Activated T-cell treated with anti-CD3 and anti-CD28 coated beads, Interleukin-2, amount 50 U/mL, for 72 hours (primary cell): ENCODE results near the gene OR10A6. TPM values are rescaled to one million over a fixed set of nuclear protein-coding genes. Genes with fewer than 3 reads are reported as not detected.

Experiments used
- ATAC-seq, 2 donors: fragments of 150-1000 bp; cut with Tn5 transposase; replicated peaks in 1 of 2; 2 replicates each; pipeline ENCODE4 v1.10.0; 2021; ENCODE audit warnings: moderate library complexity in 2 of 2, mild to moderate bottlenecking in 1 of 2
- DNase-seq, 2 donors: peaks; one replicate each; pipeline ENCODE4 v3.0.0; 2021 to 2022; ENCODE audit warnings: mixed read lengths in 1 of 2
- H3K27ac Mint-ChIP-seq: one replicate; pipeline ENCODE4 v1.8.0; 2022; ENCODE audit warnings: mild to moderate bottlenecking, moderate library complexity, mixed read lengths
- H3K27me3 Mint-ChIP-seq: one replicate; pipeline ENCODE4 v1.8.0; 2022; ENCODE audit warnings: low read depth, mixed read lengths
- H3K36me3 Mint-ChIP-seq, 2 donors: one replicate each; pipeline ENCODE4 v1.8.0; 2022; ENCODE audit warnings: mixed read lengths in 2 of 2, mild to moderate bottlenecking in 1 of 2; ENCODE audit not compliant: insufficient read depth in 2 of 2
- H3K4me1 Mint-ChIP-seq: one replicate; pipeline ENCODE4 v1.8.0; 2022; ENCODE audit warnings: low read depth, mixed read lengths
- H3K4me3 Mint-ChIP-seq, 2 donors: one replicate each; pipeline ENCODE4 v1.8.0; 2022; ENCODE audit warnings: mild to moderate bottlenecking in 2 of 2, mixed read lengths in 2 of 2, moderate library complexity in 2 of 2
- H3K9me3 Mint-ChIP-seq, 2 donors: one replicate each; pipeline ENCODE4 v1.8.0; 2022; ENCODE audit warnings: mixed read lengths in 2 of 2
- total RNA-seq, 2 donors: library from RNA; stranded (reverse); gene quantifications; one replicate each; pipeline ENCODE4 v1.2.3, GENCODE V29; 2022

Gene OR10A6
- total RNA-seq, 2 donors from 2014 or later: not detected

DNA sequence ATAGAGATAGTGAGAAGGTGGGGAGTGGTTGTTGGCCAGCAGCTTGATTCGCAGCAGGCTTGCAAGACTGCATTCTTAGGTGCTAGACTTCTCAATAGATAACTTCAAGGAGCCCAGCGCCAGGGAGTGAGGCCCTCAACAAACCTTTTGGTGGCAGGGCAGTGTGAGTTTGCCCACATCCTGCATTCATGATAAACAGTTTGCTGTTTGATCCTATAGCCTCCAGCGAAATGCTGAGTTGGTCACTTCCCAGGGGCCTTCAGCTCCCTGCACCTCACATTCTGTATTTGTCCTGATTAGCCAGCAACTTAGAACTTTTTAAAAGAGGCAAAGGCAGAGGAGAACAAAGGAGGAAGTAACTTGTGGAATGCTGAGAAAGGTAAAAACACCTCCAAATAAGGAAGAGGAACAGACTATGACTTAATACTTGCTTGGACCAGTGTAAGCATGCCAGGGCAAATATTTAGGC is 25.1 kb downstream of the OR10A6 start:
- Mint-ChIP-seq H3K36me3 (no peaks in the 10 kb centered on the region), H3K27ac (no peak overlapping the region), H3K27me3 (peaks cover 57% of the 10 kb centered on the region), H3K4me1 (no peaks in the 10 kb centered on the region), H3K4me3 (no peak overlapping the region), H3K9me3 (no peaks in the 10 kb centered on the region)
- DNase-seq (no peak), ATAC-seq (no peak)

DNA sequence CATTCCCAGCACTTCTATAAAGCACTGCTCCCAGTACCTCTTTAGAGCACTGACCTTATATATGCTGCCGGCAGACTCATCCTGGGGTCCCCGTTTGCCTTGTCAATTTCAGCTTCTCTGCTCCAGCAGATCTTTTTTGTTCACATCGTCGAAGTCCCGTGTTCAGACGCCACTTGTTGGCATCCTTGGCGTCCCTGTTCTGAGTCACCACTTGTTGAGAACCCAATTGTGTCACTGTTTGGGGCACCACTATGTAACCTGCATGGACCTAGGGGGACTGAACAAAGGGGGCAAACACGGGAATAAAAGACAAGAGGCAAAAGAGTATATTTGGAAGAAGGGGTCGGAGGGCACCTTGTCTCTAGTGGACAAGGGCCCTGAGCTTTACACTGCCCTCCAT is 25.5 kb downstream of the OR10A6 start:
- Mint-ChIP-seq H3K27ac (no peak overlapping the region), H3K27me3 (peaks cover 55% of the 10 kb centered on the region)
- no peak for DNase-seq

GRCh38 chr11:7904917-7905316 is 26.2 kb downstream of the OR10A6 start:
- Mint-ChIP-seq H3K9me3 (no peaks in the 10 kb centered on the region), H3K27me3 (peaks cover 49% of the 10 kb centered on the region), H3K36me3 (no peaks in the 10 kb centered on the region), H3K4me1 (no peaks in the 10 kb centered on the region), H3K4me3 (no peak overlapping the region), H3K27ac (no peak overlapping the region)
- DNase-seq (no peak), ATAC-seq (no peak)

More for the DNA sequence above, 25.5 kb downstream of the OR10A6 start:
- Mint-ChIP-seq H3K9me3 (no peaks in the 10 kb centered on the region), H3K36me3 (no peaks in the 10 kb centered on the region), H3K4me1 (no peaks in the 10 kb centered on the region), H3K4me3 (no peak overlapping the region)
- no peak for ATAC-seq

DNA sequence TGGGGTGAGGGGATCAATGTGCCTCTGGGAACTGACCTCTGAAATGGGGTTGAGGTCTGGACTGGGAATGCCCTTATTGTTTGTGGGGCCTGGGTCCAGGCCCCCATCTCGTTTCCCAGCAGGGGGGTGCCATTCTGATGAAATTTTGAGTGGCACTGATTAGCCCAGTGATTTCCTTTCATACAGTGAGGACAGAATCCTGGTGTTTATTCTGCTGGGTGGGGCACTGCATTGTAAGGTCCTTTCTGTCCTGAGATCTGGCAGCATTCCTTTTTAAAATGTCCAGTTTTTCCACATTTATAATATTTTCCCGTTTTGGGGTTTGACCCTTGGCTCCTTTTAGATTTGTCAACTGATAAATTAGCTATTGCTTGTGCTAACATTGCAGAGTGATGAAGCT is 27.1 kb downstream of the OR10A6 start:
- no peaks in the 10 kb centered on the region for H3K36me3 Mint-ChIP-seq
- no peak overlapping the region for H3K4me3 Mint-ChIP-seq
- DNase-seq: no peak
- H3K27ac Mint-ChIP-seq: no peak overlapping the region
- ATAC-seq: no peak
- peaks cover 0 to 3% of the 10 kb centered on the region in 2 donors for H3K9me3 Mint-ChIP-seq
- no peaks in the 10 kb centered on the region for H3K4me1 Mint-ChIP-seq
- H3K27me3 Mint-ChIP-seq: peaks cover 45% of the 10 kb centered on the region

DNA sequence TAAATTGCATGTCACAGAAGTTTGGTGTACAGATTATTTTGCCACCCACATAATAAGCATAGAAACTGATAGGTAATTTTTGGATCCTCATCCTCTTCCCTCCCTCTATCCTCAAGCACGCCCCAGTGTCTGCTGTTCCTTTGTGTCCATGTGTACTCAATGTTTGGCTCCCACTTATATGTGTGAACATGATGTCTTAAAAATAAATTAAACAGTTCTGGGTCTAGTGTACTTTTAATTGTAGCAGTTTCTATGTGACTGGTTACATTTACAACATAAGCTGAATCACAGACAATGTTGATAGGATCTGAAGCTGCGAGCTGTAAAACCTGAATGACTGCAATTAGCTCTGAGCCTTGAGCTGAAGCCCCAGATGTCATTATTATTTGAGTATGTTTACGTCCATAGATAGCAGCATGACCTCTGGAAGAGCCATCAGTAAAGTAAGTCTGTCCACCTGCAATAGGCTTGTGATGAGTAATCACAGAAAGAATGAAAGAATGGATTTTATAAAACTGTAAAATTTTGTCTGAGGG is 29.7 kb downstream of the OR10A6 start:
- no peaks in the 10 kb centered on the region for H3K36me3 Mint-ChIP-seq
- H3K9me3 Mint-ChIP-seq: peaks cover 0 to 3% of the 10 kb centered on the region in 2 donors
- no peaks in the 10 kb centered on the region for H3K4me1 Mint-ChIP-seq
- peaks cover 28% of the 10 kb centered on the region for H3K27me3 Mint-ChIP-seq
- no peak overlapping the region for H3K27ac Mint-ChIP-seq
- no peak for DNase-seq
- no peak for ATAC-seq
- H3K4me3 Mint-ChIP-seq: no peak overlapping the region

DNA sequence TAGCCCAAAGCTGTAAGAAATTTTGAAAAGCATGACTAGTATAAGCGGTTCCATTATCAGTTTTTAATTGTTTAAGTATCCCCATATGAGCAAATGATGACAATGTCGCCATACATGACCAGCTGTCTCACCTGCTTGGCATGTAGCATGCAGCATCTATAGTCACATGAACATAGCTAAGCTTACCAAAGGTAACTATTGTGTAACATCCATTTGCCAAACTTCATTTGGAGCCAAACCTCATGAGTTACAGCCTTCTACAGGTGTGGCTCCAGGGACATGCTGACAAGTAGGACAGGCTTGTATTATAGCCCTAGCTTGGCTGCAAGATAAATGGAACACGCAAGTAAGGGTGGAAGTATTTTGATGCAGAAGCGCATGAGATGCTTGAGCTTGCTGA is 30.4 kb downstream of the OR10A6 start:
- ATAC-seq: no peak
- H3K27ac Mint-ChIP-seq: no peak overlapping the region
- no peaks in the 10 kb centered on the region for H3K36me3 Mint-ChIP-seq
- no peak for DNase-seq
- no peaks in the 10 kb centered on the region for H3K4me1 Mint-ChIP-seq
- peaks cover 0 to 3% of the 10 kb centered on the region in 2 donors for H3K9me3 Mint-ChIP-seq
- H3K27me3 Mint-ChIP-seq: peaks cover 24% of the 10 kb centered on the region
- no peak overlapping the region for H3K4me3 Mint-ChIP-seq

DNA sequence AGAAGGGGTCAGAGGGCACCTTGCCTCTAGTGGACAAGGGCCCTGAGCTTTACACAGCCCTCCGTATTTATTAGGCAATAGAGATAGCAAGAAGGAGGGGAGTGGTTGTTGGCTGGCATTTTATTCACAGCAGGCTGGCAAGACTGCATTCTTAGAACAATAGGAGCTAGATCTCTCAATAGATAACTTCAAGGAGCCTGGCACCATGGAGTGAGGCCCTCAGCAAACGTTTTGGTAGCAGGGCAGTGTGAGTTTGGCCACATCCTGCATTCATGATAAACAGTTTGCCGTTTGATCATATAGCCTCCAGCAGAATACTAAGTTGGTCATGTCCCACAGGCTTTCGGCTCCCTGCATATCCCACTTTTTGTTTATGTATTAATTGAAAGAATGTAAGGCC is 31.6 kb downstream of the OR10A6 start:
- H3K4me1 Mint-ChIP-seq: no peaks in the 10 kb centered on the region
- H3K36me3 Mint-ChIP-seq: no peaks in the 10 kb centered on the region
- H3K9me3 Mint-ChIP-seq: peaks cover 0 to 3% of the 10 kb centered on the region in 2 donors
- H3K4me3 Mint-ChIP-seq: no peak overlapping the region
- peaks cover 20% of the 10 kb centered on the region for H3K27me3 Mint-ChIP-seq
- DNase-seq (no peak), ATAC-seq (no peak)
- no peak overlapping the region for H3K27ac Mint-ChIP-seq

- Mint-ChIP-seq H3K27me3 (peaks cover 20% of the 10 kb centered on the region), H3K4me3 (no peak overlapping the region), H3K9me3 (peaks cover 0 to 3% of the 10 kb centered on the region in 2 donors), H3K36me3 (no peaks in the 10 kb centered on the region), H3K27ac (no peak overlapping the region), H3K4me1 (no peaks in the 10 kb centered on the region)
- ATAC-seq (no peak), DNase-seq (no peak)
Observed at GRCh38 chr11:7898666-7899283, 32.3 kb downstream of the OR10A6 start.

- Mint-ChIP-seq H3K4me3 (no peak overlapping the region), H3K27me3 (no peaks in the 10 kb centered on the region), H3K9me3 (peaks cover 0 to 3% of the 10 kb centered on the region in 2 donors), H3K27ac (no peak overlapping the region), H3K36me3 (no peaks in the 10 kb centered on the region), H3K4me1 (no peaks in the 10 kb centered on the region)
- ATAC-seq (no peak), DNase-seq (no peak)
Observed at GRCh38 chr11:7896009-7896785, 34.9 kb downstream of the OR10A6 start.

GRCh38 chr11:7894251-7894650 is 36.8 kb downstream of the OR10A6 start:
- H3K4me3 Mint-ChIP-seq: no peak overlapping the region

DNA sequence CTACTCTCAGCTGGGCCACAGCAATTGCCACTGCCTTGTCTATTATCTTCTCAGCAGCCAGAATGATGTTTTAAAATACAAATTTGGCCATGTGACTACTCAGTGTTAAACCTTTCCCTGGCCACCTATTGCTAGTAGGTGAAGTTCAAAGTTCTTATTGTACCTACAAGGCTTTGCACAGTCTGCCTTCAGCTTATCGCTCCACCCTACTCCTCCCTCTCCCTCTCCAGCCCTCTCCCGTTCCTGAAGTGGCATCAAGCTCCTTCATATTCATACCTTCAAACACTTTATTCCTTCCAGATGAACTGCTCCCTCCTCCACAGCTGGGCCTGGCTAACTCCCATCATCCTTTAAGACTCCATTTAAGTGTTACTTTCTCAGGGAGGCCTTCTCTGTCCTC is 37.3 kb downstream of the OR10A6 start:
- Mint-ChIP-seq H3K27me3 (peaks cover 6% of the 10 kb centered on the region), H3K36me3 (no peaks in the 10 kb centered on the region), H3K27ac (no peak overlapping the region), H3K9me3 (no peaks in the 10 kb centered on the region), H3K4me1 (no peaks in the 10 kb centered on the region), H3K4me3 (no peak overlapping the region)
- ATAC-seq: no peak
- DNase-seq: no peak

More at GRCh38 chr11:7894251-7894650, 36.8 kb downstream of the OR10A6 start:
- Mint-ChIP-seq H3K4me1 (no peaks in the 10 kb centered on the region), H3K27ac (no peak overlapping the region), H3K36me3 (no peaks in the 10 kb centered on the region), H3K27me3 (peaks cover 6% of the 10 kb centered on the region), H3K9me3 (peaks cover 0 to 2% of the 10 kb centered on the region in 2 donors)
- ATAC-seq (no peak), DNase-seq (no peak)

- Mint-ChIP-seq H3K4me3 (no peak overlapping the region), H3K27me3 (peaks cover 6% of the 10 kb centered on the region), H3K27ac (no peak overlapping the region), H3K4me1 (no peaks in the 10 kb centered on the region), H3K9me3 (no peaks in the 10 kb centered on the region), H3K36me3 (no peaks in the 10 kb centered on the region)
- DNase-seq (peak in 1 of 2 donors; percentile 12), ATAC-seq (peak; percentile 60 to 78)
Observed at GRCh38 chr11:7892840-7893254, 38.2 kb downstream of the OR10A6 start.

DNA sequence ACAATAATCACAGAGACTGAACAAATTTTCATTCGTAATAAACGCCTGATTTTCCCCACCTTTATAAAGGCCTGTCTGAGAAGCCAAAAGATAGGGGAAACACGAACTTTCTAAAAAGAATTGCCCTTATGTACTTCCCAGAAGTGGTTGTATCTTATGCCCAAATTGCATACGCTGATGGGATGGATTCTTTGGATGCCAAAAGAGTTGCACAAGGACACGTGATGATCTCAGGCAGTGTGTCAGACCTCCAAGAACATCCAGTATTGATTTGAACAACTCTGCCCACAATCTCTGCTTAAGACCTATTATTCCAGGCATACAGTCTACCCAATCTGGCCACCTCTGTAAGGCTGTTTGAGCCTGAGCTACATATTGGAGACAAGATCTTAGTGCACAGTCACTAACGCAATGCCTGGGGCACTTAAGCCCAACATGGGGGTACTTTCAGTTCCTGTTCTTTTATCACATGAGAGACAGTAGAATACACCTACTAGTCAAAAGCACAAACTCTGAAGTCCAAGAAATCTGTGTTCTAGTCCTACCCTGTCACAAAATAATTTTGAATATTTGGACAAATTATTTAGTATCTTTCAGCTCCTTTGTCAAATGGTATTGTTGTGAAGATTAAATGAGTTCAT is 38.9 kb downstream of the OR10A6 start:
- Mint-ChIP-seq H3K9me3 (no peaks in the 10 kb centered on the region), H3K36me3 (no peaks in the 10 kb centered on the region), H3K27ac (no peak overlapping the region), H3K27me3 (peaks cover 6% of the 10 kb centered on the region), H3K4me3 (no peak overlapping the region), H3K4me1 (no peaks in the 10 kb centered on the region)
- ATAC-seq (no peak), DNase-seq (no peak)
